Mesenchymal stem cell (in vitro differentiated cells and primary cell): ENCODE measurements around the gene DRC1.

Experiments used
- DNase-seq: peaks from one replicate; pipeline ENCODE4 v3.0.0-alpha.2; 2013
- H2AFZ ChIP-seq: one replicate; pipeline ENCODE4 v1.6.1; 2013; ENCODE audit warnings: low read depth, mild to moderate bottlenecking, control low read depth, inconsistent platforms, low read length, moderate library complexity
- H2AK5ac ChIP-seq: 2 replicates; pipeline ENCODE4 v1.6.1; 2013; ENCODE audit warnings: low read length, moderate library complexity, mild to moderate bottlenecking, inconsistent platforms; ENCODE audit not compliant: severe bottlenecking
- H2BK120ac ChIP-seq: one replicate; pipeline ENCODE4 v1.6.1; 2013; ENCODE audit warnings: low read depth, mild to moderate bottlenecking, inconsistent platforms, low read length, moderate library complexity
- H2BK12ac ChIP-seq, 2 experiments: one replicate each; pipeline ENCODE4 v1.6.1; 2013; ENCODE audit warnings: inconsistent platforms in 2 of 2, low read length in 2 of 2, mild to moderate bottlenecking in 2 of 2, moderate library complexity in 2 of 2, control low read depth in 1 of 2
- H2BK15ac ChIP-seq: one replicate; pipeline ENCODE4 v1.6.1; 2013; ENCODE audit warnings: mild to moderate bottlenecking, low read depth, inconsistent platforms; ENCODE audit not compliant: poor library complexity, severe bottlenecking
- H2BK5ac ChIP-seq: 2 replicates; pipeline ENCODE4 v1.6.1; 2013; ENCODE audit warnings: low read depth, mild to moderate bottlenecking, low read length, control low read depth, inconsistent platforms; ENCODE audit not compliant: poor library complexity, severe bottlenecking
- H3K14ac ChIP-seq, 2 experiments: one replicate each; pipeline ENCODE4 v1.6.1; 2013; ENCODE audit warnings: inconsistent platforms in 2 of 2, low read length in 2 of 2, control low read depth in 1 of 2, mild to moderate bottlenecking in 1 of 2, moderate library complexity in 1 of 2
- H3K18ac ChIP-seq, 2 experiments: one replicate each; pipeline ENCODE4 v1.6.1; 2013; ENCODE audit warnings: inconsistent platforms in 2 of 2, low read length in 2 of 2, control low read depth in 1 of 2, low read depth in 1 of 2, mild to moderate bottlenecking in 1 of 2
- H3K23ac ChIP-seq, 2 experiments: one replicate each; pipeline ENCODE4 v1.6.1; 2013; ENCODE audit warnings: inconsistent platforms in 2 of 2, low read length in 2 of 2, mild to moderate bottlenecking in 2 of 2, moderate library complexity in 2 of 2, control low read depth in 1 of 2
- H3K27ac ChIP-seq: 2 replicates; pipeline ENCODE4 v1.5.1; 2013; ENCODE audit warnings: mild to moderate bottlenecking, moderate library complexity, low read length, control low read depth, inconsistent platforms; ENCODE audit not compliant: poor library complexity, severe bottlenecking
- H3K27me3 ChIP-seq, 2 experiments: 2 replicates each; pipeline versions ENCODE4 v1.6.1 to v1.7.0; 2013; ENCODE audit warnings: low read length in 2 of 2, mild to moderate bottlenecking in 2 of 2, moderate library complexity in 2 of 2, control low read depth in 1 of 2, inconsistent platforms in 1 of 2; ENCODE audit not compliant: control insufficient read depth in 1 of 2, insufficient read depth in 1 of 2
- H3K36me3 ChIP-seq, 2 experiments: 2 replicates each; pipeline versions ENCODE4 v1.6.1 to v1.7.0; 2013; ENCODE audit warnings: low read length in 2 of 2, control low read depth in 1 of 2, inconsistent platforms in 1 of 2, low read depth in 1 of 2, mild to moderate bottlenecking in 1 of 2; ENCODE audit not compliant: insufficient read depth in 2 of 2, control insufficient read depth in 1 of 2
- H3K4ac ChIP-seq, 2 experiments: one replicate each; pipeline ENCODE4 v1.6.1; 2013; ENCODE audit warnings: inconsistent platforms in 2 of 2, low read length in 2 of 2, mild to moderate bottlenecking in 2 of 2, moderate library complexity in 2 of 2, control low read depth in 1 of 2, low read depth in 1 of 2
- H3K4me1 ChIP-seq: 2 replicates; pipeline ENCODE4 v1.6.1; 2013; ENCODE audit warnings: low read depth, low read length, control low read depth; ENCODE audit not compliant: control insufficient read depth, insufficient read depth
- H3K4me2 ChIP-seq: 2 replicates; pipeline ENCODE4 v1.6.1; 2013; ENCODE audit warnings: low read length, mild to moderate bottlenecking, inconsistent platforms; ENCODE audit not compliant: poor library complexity, severe bottlenecking
- H3K4me3 ChIP-seq, 2 experiments: 2 replicates each; pipeline versions ENCODE4 v1.5.1 to v1.7.0; 2013; ENCODE audit warnings: low read length in 2 of 2, mild to moderate bottlenecking in 2 of 2, control low read depth in 1 of 2, low read depth in 1 of 2; ENCODE audit not compliant: insufficient read depth in 1 of 2
- H3K79me1 ChIP-seq: replicated peaks from 2 replicates; pipeline ENCODE4 v1.6.1; 2013; ENCODE audit warnings: mild to moderate bottlenecking, control low read depth, low read length, inconsistent platforms; ENCODE audit not compliant: poor library complexity, severe bottlenecking
- H3K9ac ChIP-seq: 2 replicates; pipeline ENCODE4 v1.7.0; 2013; ENCODE audit warnings: mild to moderate bottlenecking, low read length, moderate library complexity
- H3K9me3 ChIP-seq: 2 replicates; pipeline ENCODE4 v1.7.0; 2013; ENCODE audit warnings: mild to moderate bottlenecking, low read length; ENCODE audit not compliant: control insufficient read depth
- H4K8ac ChIP-seq: one replicate; pipeline ENCODE4 v1.6.1; 2013; ENCODE audit warnings: inconsistent platforms, mild to moderate bottlenecking, low read length, moderate library complexity
- H4K91ac ChIP-seq: one replicate; pipeline ENCODE4 v1.6.1; 2013; ENCODE audit warnings: mild to moderate bottlenecking, low read length, inconsistent platforms
- WGBS: methylation state at CpG from one replicate; pipeline ENCODE4 v1.1.7; 2013; ENCODE audit warnings: mixed read lengths; 5-methylcytosine and 5-hydroxymethylcytosine counted together

Gene DRC1

GRCh38 chr2:26457695-26458364, 56.1 kb downstream of the DRC1 start:
- H3K9me3 ChIP-seq = no peaks in the 10 kb centered on the region
- H3K4ac ChIP-seq = no peak overlapping the region
- whole genome bisulfite sequencing = 93% methylated on average over 19 of the region's 19 CpGs

DNA sequence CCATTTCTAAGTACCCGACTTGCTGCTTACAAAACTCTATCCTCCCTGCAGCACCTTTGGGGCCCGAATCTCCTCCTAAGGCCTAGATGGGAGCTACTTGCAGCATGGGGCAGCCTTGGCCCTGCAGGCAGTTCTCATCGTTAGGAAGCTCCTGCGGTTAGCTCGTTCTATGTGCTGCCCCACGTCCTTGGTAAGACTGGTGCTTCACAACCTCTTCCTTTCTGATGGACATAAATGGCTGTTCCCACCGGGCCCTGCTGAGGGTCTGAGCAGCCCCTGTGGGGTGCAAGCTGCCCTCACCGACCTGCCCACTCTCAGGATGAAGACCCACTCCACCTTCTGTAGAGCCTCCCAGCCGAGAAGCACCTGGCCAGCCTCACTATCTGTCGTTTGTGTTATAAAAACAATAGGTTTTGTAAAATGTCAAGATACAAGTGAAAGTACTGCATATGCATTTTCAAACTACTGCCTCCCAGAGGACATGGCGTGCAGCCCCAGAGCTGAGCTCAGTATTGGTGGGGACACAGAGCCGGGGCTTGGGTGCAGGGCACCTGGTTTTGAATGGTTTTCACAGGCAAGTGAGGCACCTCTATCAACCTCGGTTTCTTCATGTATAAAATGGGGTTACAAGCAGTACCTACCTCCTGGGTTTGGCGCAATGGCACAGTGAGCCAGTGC, 56.8 kb downstream of the DRC1 start:
- H2AK5ac ChIP-seq = no peak overlapping the region
- H3K4me3 ChIP-seq = no peak overlapping the region
- no peak overlapping the region for H3K27ac ChIP-seq
- no peak overlapping the region for H3K4ac ChIP-seq
- no peak overlapping the region for H2BK5ac ChIP-seq
- no peaks in the 10 kb centered on the region for H3K9me3 ChIP-seq
- no peak overlapping the region for H3K18ac ChIP-seq
- H3K36me3 ChIP-seq = no peaks in the 10 kb centered on the region
- H3K4me2 ChIP-seq = no peak overlapping the region
- no peak overlapping the region for H4K91ac ChIP-seq
- no peak overlapping the region for H2AFZ ChIP-seq
- 91% methylated on average over 12 of the region's 14 CpGs for WGBS
- no peak overlapping the region for H4K8ac ChIP-seq
- H2BK120ac ChIP-seq = no peak overlapping the region
- no peak for DNase-seq
- H3K14ac ChIP-seq = no peak overlapping the region
- no peak overlapping the region for H3K9ac ChIP-seq
- H3K79me1 ChIP-seq = no peaks in the 10 kb centered on the region
- peaks cover 19% of the 10 kb centered on the region for H3K4me1 ChIP-seq
- H3K27me3 ChIP-seq = peaks cover 11 to 43% of the 10 kb centered on the region in 2 experiments
- no peak overlapping the region for H2BK12ac ChIP-seq
- H3K23ac ChIP-seq = no peak overlapping the region
- no peak overlapping the region for H2BK15ac ChIP-seq

More at GRCh38 chr2:26457695-26458364, 56.1 kb downstream of the DRC1 start:
- H3K4me1 ChIP-seq = peaks cover 14% of the 10 kb centered on the region
- DNase-seq = no peak
- H2BK5ac ChIP-seq = no peak overlapping the region
- H3K18ac ChIP-seq = no peak overlapping the region
- H4K8ac ChIP-seq = no peak overlapping the region
- peaks cover 11 to 49% of the 10 kb centered on the region in 2 experiments for H3K27me3 ChIP-seq
- no peaks in the 10 kb centered on the region for H3K79me1 ChIP-seq
- no peak overlapping the region for H3K9ac ChIP-seq
- H4K91ac ChIP-seq = no peak overlapping the region
- no peak overlapping the region for H2BK12ac ChIP-seq
- no peak overlapping the region for H3K14ac ChIP-seq
- no peak overlapping the region for H3K4me2 ChIP-seq
- no peak overlapping the region for H3K27ac ChIP-seq
- no peak overlapping the region for H3K23ac ChIP-seq
- no peak overlapping the region for H2BK120ac ChIP-seq
- no peak overlapping the region for H3K4me3 ChIP-seq
- no peak overlapping the region for H2BK15ac ChIP-seq
- H2AK5ac ChIP-seq = no peak overlapping the region
- no peak overlapping the region for H2AFZ ChIP-seq
- no peaks in the 10 kb centered on the region for H3K36me3 ChIP-seq

DNA sequence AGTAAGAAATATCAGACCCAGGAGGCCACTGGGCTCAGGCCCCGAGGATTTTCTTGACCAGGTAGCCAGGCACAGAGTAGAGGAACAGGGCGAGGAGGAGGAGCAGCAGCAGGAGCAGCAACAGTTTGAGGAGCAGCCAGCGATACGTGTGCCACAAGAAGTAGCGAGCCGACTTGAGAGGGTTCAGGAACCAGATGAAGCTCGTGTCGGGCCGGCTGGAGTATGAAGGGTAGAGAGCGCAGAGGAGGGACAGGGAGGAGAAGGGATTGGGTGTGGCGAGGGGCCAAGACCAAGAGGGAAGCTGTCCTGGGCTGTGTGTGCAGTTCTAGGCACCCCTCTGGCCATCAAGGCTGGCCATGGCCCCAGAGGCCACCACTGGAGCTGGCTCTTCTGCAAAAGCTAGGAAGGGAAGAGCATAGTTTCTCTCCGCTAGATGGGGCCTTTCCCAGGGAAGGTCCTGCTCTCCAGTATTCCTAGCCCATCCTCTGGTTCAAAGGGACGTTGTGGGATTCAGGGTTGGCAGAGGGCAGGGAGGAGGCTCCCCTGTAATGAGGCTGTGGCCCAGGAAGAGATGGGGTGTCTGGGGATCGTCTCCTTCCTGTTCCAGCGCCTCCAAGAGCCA, 58.4 kb downstream of the DRC1 start:
- WGBS = 85% methylated on average over 15 of the region's 15 CpGs
- Histone ChIP-seq H2BK5ac (no peak overlapping the region), H3K27me3 (peaks cover 0 to 29% of the 10 kb centered on the region in 2 experiments), H2BK15ac (no peak overlapping the region), H3K18ac (no peak overlapping the region), H3K9ac (no peak overlapping the region), H4K91ac (no peak overlapping the region), H3K4me3 (no peak overlapping the region), H3K27ac (no peak overlapping the region), H3K4ac (no peak overlapping the region), H3K9me3 (no peaks in the 10 kb centered on the region), H2AFZ (no peak overlapping the region), H3K79me1 (no peaks in the 10 kb centered on the region), H2BK12ac (no peak overlapping the region), H3K23ac (peak overlapping the region in 1 of 2 experiments; percentile 28), H3K4me2 (no peak overlapping the region), H3K36me3 (no peaks in the 10 kb centered on the region), H2AK5ac (no peak overlapping the region), H2BK120ac (no peak overlapping the region), H4K8ac (no peak overlapping the region), H3K14ac (no peak overlapping the region), H3K4me1 (peaks cover 19% of the 10 kb centered on the region)
- DNase-seq = no peak

DNA sequence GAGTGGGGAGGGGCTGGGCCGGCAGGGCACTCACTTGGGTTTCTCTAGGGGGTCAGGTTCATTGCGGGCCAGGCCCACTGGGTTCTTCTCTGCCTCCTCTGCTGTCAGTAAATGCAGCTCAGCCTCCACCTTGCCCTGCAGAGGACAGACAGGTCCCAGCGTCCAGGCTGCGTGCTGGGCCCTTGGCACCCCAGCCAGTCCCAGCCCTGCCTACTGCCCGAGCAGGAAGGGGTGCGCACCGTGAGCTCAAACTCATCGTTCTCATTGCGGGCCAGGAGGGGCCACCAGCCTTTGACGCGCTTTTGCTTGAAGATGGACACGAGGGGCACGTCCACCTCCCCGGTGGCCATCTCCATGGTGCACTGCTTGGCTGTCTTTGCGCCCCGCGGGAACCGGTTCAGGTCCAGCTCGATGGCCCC, 58.9 kb downstream of the DRC1 start:
- DNase-seq = no peak
- H2BK12ac ChIP-seq = no peak overlapping the region

More for the DNA sequence above, 58.9 kb downstream of the DRC1 start:
- H3K79me1 ChIP-seq = no peaks in the 10 kb centered on the region
- H3K4me3 ChIP-seq = no peak overlapping the region
- no peaks in the 10 kb centered on the region for H3K36me3 ChIP-seq
- H3K18ac ChIP-seq = peak overlapping the region in 1 of 2 experiments; percentile 2
- no peaks in the 10 kb centered on the region for H3K9me3 ChIP-seq
- H3K27ac ChIP-seq = no peak overlapping the region
- no peak overlapping the region for H2AK5ac ChIP-seq
- H3K23ac ChIP-seq = no peak overlapping the region
- H4K8ac ChIP-seq = no peak overlapping the region
- 90% methylated on average over 19 of the region's 19 CpGs for WGBS
- H3K27me3 ChIP-seq = peaks cover 0 to 25% of the 10 kb centered on the region in 2 experiments
- H2BK120ac ChIP-seq = no peak overlapping the region
- H3K14ac ChIP-seq = no peak overlapping the region
- no peak overlapping the region for H3K4ac ChIP-seq
- H2BK15ac ChIP-seq = no peak overlapping the region
- no peak overlapping the region for H4K91ac ChIP-seq
- H3K4me2 ChIP-seq = no peak overlapping the region
- no peak overlapping the region for H3K9ac ChIP-seq
- H3K4me1 ChIP-seq = peaks cover 19% of the 10 kb centered on the region
- H2AFZ ChIP-seq = no peak overlapping the region
- H2BK5ac ChIP-seq = no peak overlapping the region
